Lower lobe of right lung (tissue), 2 donors: ENCODE data around the gene PPFIA4. TPM values are rescaled to one million over a fixed set of nuclear protein-coding genes. Genes with fewer than 3 reads are reported as not detected.

Source experiments
- ATAC-seq, 2 donors: fragments of 200-7000 bp; cut with Tn5 transposase; one replicate each; pipeline ENCODE4 v1.9.1; 2020 to 2022; ENCODE audit warnings: mild to moderate bottlenecking in 2 of 2, moderate library complexity in 2 of 2
- DNase-seq: peaks from one replicate; pipeline ENCODE4 v3.0.0-alpha.2; 2020
- H3K27ac ChIP-seq: fragments of 200-600 bp; one replicate; pipeline ENCODE4 v1.8.0; 2022
- H3K27me3 ChIP-seq: fragments of 200-600 bp; one replicate; pipeline ENCODE4 v1.8.0; 2022; ENCODE audit warnings: low read depth
- H3K36me3 ChIP-seq: fragments of 200-600 bp; one replicate; pipeline ENCODE4 v1.8.0; 2022; ENCODE audit warnings: mild to moderate bottlenecking
- H3K4me1 ChIP-seq: fragments of 200-600 bp; one replicate; pipeline ENCODE4 v1.8.0; 2022
- H3K4me3 ChIP-seq: fragments of 200-600 bp; one replicate; pipeline ENCODE4 v1.8.0; 2022; ENCODE audit warnings: mild to moderate bottlenecking
- H3K9me3 ChIP-seq: fragments of 200-600 bp; one replicate; pipeline ENCODE4 v1.8.0; 2022
- intact Hi-C: fragments of 100-400 bp; cut with DNase I; formaldehyde crosslinking; loops from one replicate; pipeline ENCODE4 v1.11.0; 2022
- total RNA-seq: library from RNA; stranded (reverse); fragmentation: NEBNext Ultra II Directional; extraction: Animal tissue kit (Norgen Biotek cat#: 25700); gene quantifications from one replicate; pipeline ENCODE4 v1.2.1, GENCODE V29; 2021
- TF ChIP-seq, protein P1 (sequence below): fragments of 200-600 bp; IDR thresholded peaks from one replicate; pipeline ENCODE4 v1.8.0; 2022; ENCODE audit warnings: antibody characterized with exemption, mild to moderate bottlenecking
- donor health status: DM: no; HTN: yes; CAD: no; lungs with severe emphysema.

The PPFIA4 gene
- total RNA-seq, 1 donor from 2014 or later: 1.3 TPM

DNA sequence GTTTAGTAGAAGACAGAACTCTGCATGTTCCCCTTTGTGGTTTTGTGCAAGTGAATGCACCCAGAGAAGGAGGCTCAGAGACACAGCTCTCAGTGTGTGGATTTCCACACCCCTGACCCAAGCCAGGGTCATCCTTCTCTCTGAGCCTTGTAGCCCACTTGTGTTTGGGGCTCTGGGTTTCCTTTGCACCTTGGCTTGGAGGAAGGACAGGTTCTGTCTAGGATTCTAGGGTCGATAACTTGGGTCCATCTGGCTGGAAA lies 32.3 kb downstream of the PPFIA4 start:
- TF ChIP-seq, protein P1, sequence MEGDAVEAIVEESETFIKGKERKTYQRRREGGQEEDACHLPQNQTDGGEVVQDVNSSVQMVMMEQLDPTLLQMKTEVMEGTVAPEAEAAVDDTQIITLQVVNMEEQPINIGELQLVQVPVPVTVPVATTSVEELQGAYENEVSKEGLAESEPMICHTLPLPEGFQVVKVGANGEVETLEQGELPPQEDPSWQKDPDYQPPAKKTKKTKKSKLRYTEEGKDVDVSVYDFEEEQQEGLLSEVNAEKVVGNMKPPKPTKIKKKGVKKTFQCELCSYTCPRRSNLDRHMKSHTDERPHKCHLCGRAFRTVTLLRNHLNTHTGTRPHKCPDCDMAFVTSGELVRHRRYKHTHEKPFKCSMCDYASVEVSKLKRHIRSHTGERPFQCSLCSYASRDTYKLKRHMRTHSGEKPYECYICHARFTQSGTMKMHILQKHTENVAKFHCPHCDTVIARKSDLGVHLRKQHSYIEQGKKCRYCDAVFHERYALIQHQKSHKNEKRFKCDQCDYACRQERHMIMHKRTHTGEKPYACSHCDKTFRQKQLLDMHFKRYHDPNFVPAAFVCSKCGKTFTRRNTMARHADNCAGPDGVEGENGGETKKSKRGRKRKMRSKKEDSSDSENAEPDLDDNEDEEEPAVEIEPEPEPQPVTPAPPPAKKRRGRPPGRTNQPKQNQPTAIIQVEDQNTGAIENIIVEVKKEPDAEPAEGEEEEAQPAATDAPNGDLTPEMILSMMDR: no peak
- Histone ChIP-seq H3K27me3 (no peaks in the 10 kb centered on the region), H3K4me3 (no peak overlapping the region), H3K36me3 (no peaks in the 10 kb centered on the region), H3K27ac (no peak overlapping the region), H3K9me3 (no peaks in the 10 kb centered on the region), H3K4me1 (peaks cover 19% of the 10 kb centered on the region)
- ATAC-seq: peak; percentile 36 to 42
- no peak for DNase-seq
- intact Hi-C loops: no loop called here

DNA sequence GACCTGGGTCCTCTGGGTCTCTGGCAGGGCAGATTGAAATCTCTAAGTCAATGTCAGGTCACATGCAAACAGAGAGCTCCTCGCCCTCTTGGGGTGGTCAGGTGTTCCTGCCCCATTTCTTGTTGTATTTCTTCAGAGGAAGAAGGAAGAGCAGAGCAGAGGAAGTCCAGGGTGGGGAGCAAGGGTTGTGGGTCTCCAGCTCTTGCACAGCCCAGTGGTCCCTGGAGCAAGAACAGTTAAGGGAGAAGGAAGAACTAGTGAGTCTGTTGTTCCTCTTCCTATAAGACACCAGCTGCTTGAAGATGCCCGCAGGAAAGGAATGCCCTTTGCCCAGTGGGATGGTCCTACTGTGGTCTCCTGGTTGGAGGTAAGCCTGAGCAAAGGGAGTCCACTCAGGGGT lies 33.2 kb downstream of the PPFIA4 start:
- Histone ChIP-seq H3K4me3 (no peak overlapping the region), H3K36me3 (no peaks in the 10 kb centered on the region), H3K4me1 (peaks cover 19% of the 10 kb centered on the region), H3K27ac (no peak overlapping the region), H3K27me3 (no peaks in the 10 kb centered on the region), H3K9me3 (no peaks in the 10 kb centered on the region)
- TF ChIP-seq, protein P1: no peak
- ATAC-seq (peak; percentile 26 to 56), DNase-seq (no peak)
- intact Hi-C loops: no loop called here

DNA sequence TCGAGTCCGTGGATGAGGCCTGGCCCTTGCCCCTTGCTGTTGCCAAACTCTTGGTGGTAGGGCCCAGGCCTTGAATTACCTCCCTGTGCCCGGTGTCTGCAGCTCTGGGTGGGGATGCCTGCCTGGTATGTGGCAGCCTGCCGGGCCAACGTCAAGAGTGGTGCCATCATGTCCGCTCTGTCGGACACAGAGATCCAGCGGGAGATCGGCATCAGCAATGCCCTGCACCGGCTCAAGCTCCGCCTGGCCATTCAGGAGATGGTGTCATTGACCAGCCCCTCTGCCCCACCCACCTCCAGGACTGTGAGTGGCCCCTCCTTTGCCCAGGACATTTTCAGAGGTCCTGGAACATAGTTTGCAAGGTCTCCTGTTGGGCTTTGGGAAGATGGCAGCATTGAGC lies 33.8 kb downstream of the PPFIA4 start:
- peaks cover 19% of the 10 kb centered on the region for H3K4me1 ChIP-seq
- intact Hi-C loops: no loop called here
- H3K9me3 ChIP-seq: no peaks in the 10 kb centered on the region
- no peaks in the 10 kb centered on the region for H3K36me3 ChIP-seq
- no peak overlapping the region for H3K4me3 ChIP-seq
- ATAC-seq (no peak), DNase-seq (no peak)
- no peak overlapping the region for H3K27ac ChIP-seq
- no peaks in the 10 kb centered on the region for H3K27me3 ChIP-seq
- TF ChIP-seq, protein P1: no peak

DNA sequence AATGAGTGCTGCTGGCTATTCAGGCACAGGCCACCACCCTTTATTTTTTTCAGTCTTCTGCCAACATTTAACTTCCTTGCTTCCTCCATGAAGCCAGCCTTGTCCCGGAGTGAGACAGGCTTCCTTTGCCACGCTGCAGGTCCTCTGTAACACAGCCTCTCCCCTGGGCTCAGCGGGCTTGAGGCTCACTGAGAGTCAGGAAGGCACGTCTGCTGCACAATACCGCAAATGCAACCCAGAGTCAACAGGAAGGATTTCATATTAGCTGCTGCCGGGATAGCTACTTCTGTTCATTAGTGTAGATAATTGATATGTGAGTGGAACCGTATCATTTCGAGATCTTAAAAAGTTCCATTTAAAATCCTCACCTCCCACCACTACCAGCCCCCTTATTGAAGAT lies 37.0 kb downstream of the PPFIA4 start:
- no peaks in the 10 kb centered on the region for H3K27me3 ChIP-seq
- intact Hi-C loops: no loop called here
- H3K27ac ChIP-seq: no peak overlapping the region
- H3K9me3 ChIP-seq: no peaks in the 10 kb centered on the region
- ATAC-seq (no peak), DNase-seq (no peak)
- TF ChIP-seq, protein P1: no peak
- H3K4me3 ChIP-seq: no peak overlapping the region
- no peaks in the 10 kb centered on the region for H3K36me3 ChIP-seq
- peaks cover 15% of the 10 kb centered on the region for H3K4me1 ChIP-seq

DNA sequence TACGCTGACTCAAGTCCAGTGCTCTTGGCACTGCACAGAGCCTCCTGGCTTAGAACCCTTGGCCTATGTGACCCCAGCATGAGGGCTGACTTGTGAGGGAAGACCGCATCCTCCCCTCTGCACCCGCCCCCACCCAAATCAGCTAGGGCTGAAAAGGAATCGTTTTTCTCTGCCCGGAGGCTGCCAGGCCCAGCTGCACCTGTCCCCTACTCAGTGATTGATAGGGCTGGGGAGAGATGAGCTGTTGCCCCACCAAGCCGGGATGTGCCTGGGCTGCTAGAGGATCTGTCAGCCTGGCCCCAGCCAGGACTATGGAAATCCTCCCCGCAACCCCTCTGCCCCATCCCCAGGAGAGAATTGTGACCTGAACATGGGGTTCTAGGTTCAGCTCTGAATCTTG lies 38.9 kb downstream of the PPFIA4 start:
- no peaks in the 10 kb centered on the region for H3K9me3 ChIP-seq
- intact Hi-C loops: no loop called here
- no peaks in the 10 kb centered on the region for H3K27me3 ChIP-seq
- H3K27ac ChIP-seq: no peak overlapping the region
- no peak for ATAC-seq
- H3K4me3 ChIP-seq: no peak overlapping the region
- H3K4me1 ChIP-seq: peaks cover 23% of the 10 kb centered on the region
- no peak for DNase-seq
- H3K36me3 ChIP-seq: no peaks in the 10 kb centered on the region
- TF ChIP-seq, protein P1: no peak

DNA sequence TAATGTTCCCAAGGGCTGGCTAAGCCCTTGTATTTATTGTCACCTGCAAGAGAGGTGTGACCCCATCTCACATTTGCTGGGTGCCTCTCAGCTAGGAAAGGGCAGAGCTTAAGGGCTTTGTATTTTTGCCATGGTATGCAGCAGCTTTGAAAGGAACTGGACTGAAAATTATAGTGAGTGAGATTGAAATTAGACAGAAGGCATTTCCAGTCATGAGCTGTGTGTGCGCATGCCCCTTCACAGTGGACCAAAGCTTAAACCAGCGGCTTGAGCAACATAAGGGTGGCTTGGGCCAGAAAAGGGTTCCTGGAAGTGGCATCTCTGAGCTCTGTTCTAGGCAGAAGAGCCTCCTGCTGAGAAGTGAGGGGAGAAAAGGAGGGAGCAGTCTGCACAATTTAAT lies 39.7 kb downstream of the PPFIA4 start:
- TF ChIP-seq, protein P1: no peak
- intact Hi-C loops: no loop called here
- ATAC-seq: no peak

More for the DNA sequence above, 39.7 kb downstream of the PPFIA4 start:
- Histone ChIP-seq H3K4me1 (peaks cover 24% of the 10 kb centered on the region), H3K36me3 (no peaks in the 10 kb centered on the region), H3K27ac (no peak overlapping the region), H3K4me3 (no peak overlapping the region), H3K27me3 (no peaks in the 10 kb centered on the region), H3K9me3 (no peaks in the 10 kb centered on the region)
- DNase-seq: no peak
